IPS-NIHi7 (cell line): ENCODE measurements around the gene INPP5D.
"Not testable (repeated sequence)": the region's sequence is repeated elsewhere in the genome, so short reads cannot be mapped to it uniquely, and the experiment has no call there.

Experiments used
- DNase-seq: peaks from one replicate; pipeline ENCODE4 v3.0.0; 2012; ENCODE audit warnings: mixed read lengths; ENCODE audit errors: extremely low spot score

INPP5D gene

GRCh38 chr2:233116946-233117345, 56.8 kb downstream of the INPP5D start:
- DNase-seq: no peak

GRCh38 chr2:233117351-233117750, 57.2 kb downstream of the INPP5D start:
- DNase-seq: no peak

GRCh38 chr2:233117811-233118647, 57.9 kb downstream of the INPP5D start:
- DNase-seq: no peak

DNA sequence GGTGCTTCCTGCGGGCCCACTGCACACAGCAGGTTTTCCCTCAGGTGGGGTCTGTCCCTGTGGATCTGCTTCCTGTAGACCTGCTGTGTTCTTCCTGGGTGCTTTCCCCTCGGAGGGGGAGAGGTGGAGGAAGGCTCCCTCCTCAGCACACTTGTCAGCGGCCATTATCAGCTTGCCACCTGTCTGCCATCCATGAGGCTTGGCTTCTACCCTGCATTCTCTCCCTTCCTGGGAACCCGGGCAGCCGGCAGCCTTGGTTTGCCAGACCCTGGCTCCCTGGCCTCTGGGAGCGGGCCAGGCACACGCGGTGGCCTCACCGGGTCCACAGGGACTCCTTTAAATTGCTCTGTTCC, 58.5 kb downstream of the INPP5D start:
- no peak for DNase-seq

GRCh38 chr2:233119123-233119522, 59.0 kb downstream of the INPP5D start:
- no peak for DNase-seq

GRCh38 chr2:233119806-233120205, 59.7 kb downstream of the INPP5D start:
- DNase-seq: no peak

GRCh38 chr2:233120459-233120858, 60.3 kb downstream of the INPP5D start:
- no peak for DNase-seq

DNA sequence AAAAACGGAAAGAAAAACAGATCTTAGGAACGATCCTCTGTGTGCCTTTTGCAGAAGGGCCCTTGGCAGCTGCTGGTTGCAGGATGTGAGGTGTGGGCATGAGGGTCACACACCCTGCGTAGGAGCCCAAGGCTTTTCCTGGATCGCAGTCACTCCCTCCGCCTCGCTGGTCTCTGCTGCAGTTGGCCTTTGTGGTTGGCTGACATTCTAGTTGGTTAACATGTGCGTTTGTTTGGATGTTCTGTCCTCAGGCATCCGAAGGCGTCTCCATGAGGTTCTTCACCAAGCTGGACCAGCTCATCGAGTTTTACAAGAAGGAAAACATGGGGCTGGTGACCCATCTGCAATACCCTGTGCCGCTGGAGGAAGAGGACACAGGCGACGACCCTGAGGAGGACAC, 61.7 kb downstream of the INPP5D start:
- no peak for DNase-seq

GRCh38 chr2:233122541-233122940, 62.4 kb downstream of the INPP5D start:
- no peak for DNase-seq

GRCh38 chr2:233123576-233123975, 63.4 kb downstream of the INPP5D start:
- DNase-seq: not testable (repeated sequence)

DNA sequence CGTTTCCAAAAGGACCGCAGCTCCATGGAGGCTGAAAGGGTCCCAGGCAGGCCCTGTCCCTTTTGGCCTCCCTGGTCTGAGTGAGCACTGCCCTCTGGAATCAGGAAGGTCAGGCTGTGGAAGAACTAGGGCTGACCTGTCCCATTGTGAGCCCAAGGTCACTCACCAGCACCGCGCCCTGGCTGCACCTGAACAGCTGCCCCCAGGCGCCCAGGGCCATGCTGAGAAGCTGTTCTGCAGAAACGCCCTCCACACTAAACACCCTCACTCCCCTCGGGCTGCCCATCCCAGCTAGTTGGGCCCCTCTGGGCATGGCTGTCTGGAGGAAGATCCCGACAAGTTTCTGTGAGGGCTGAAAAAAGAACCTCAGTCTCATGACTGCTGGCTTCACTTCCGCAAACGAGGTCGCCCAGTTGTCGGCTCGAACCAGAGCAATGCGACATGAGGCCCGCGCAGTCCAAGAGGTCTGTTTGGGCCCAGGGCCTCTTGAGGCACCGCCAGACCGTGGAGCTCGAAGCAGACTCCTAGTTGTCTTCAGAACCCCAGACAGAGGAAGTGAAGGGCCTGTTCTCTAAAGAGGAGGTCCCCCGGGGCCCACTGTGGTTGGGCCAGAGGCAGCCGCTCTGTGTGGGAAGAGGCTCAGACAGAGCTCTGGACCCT, 64.4 kb downstream of the INPP5D start:
- DNase-seq: no peak

GRCh38 chr2:233125455-233126065, 65.4 kb downstream of the INPP5D start:
- no peak for DNase-seq

DNA sequence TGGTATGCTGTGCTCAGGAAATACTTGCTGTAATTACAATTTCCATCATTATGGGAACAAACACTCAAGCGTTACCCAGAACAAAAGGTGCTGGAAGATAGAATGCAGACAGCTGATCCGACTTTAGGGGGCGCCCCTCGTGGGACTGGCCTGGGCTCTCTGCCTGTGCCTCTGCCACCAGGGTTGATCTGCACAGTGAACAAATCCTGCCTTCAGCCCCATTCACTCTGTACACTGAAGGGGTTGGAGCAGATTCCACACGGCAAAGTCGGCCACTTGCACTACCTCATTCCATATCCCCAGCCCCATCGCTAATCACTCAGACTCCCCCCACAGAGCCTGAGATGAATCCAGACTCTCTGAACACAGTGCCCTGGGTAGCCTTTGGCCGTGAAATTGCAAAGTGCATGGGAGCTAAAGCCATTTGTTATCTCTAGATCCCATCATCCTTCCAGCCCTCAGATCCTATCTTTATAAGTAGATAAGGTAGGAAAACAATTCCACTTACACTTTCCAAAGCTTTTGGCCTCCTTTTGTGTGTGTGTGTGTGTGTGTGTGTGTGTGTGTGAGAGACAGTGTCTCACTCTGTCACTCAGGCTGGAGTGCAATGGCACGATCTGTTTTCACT, 69.3 kb downstream of the INPP5D start:
- peak; percentile 79 for DNase-seq

- no peak for DNase-seq
Observed at GRCh38 chr2:233130024-233130423, 69.9 kb downstream of the INPP5D start.

GRCh38 chr2:233130481-233131020, 70.4 kb downstream of the INPP5D start:
- DNase-seq: no peak

DNA sequence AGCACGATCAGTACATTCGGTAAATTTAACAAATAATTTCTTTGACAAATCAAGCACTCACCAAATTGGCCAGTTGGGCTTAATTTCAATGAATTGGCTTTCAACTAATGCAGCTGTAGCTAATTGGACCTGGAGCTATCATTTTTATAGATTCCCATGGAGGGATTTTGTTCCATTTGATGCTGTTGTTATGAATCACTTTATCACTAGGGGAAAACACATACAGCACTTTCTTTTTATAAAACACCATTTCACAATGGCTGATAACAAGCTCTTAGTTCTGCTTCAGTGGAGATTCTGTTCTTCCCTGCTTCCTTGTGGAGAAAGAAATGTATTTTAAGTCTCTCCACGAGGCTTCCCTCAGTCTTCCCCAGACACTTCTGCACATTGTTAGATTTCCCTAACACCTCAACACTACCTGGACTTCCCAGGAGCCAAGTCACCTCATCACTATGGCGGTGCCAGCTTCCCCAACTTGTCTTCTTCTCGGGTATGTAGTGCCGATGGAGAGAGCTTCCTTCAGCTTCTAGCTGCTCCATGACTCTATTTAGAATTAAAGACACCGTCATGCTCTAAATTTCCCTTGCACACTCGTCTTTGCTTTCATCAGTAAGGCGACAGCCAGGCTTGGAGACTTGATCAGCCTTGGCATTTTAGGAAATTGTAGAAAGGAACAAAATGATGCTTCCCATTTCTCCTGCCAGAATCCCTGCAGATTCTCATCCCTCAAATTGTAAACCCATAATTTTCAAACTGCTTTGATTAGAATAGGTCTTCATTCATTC, 72.0 kb downstream of the INPP5D start:
- no peak for DNase-seq

- no peak for DNase-seq
Observed at GRCh38 chr2:233133239-233133638, 73.1 kb downstream of the INPP5D start.

DNA sequence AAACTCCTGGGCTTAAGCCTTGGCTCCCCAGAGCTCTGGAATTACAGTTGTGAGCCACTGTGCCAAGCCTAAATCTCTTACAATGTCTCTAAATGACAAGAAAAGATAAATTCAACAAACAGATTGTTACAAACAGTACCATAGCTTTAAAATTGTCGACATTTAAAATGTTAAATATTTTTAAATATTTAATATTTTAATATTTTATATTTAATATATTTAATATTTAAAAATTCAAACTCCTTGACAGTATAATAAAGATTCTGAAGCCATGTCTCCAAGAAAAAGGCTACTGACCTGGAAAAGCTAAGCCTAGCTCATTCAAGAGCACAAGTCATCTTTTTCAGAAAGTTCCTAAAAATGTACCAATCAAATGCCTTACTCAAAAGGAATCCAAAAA, 75.3 kb downstream of the INPP5D start:
- no peak for DNase-seq

- DNase-seq: no peak
Observed at GRCh38 chr2:233137040-233137439, 76.9 kb downstream of the INPP5D start.

DNA sequence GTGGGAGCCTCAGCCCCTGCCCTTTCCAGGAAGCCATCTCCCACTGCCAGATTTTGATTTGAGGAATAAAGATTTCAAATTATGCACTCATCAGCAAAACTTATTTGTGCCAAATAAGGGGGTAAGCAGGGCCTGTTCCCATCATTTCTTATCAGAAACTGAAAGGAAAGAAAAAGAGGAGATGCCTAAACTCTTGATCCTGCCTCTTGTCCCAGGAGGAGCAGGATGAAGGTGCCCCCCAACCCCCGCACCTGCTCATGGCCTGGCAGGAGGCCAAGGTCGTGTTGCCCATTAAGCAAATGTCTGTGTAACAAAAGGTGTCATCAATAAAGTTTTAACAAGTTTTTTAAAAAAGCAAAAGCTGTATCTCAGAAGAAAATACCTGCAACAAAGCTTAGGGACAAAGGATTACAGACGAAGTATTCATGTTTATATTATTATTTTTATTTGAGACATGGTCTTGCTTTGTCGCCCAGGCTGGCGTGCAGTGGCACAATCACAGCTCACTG, 80.0 kb downstream of the INPP5D start:
- no peak for DNase-seq

DNA sequence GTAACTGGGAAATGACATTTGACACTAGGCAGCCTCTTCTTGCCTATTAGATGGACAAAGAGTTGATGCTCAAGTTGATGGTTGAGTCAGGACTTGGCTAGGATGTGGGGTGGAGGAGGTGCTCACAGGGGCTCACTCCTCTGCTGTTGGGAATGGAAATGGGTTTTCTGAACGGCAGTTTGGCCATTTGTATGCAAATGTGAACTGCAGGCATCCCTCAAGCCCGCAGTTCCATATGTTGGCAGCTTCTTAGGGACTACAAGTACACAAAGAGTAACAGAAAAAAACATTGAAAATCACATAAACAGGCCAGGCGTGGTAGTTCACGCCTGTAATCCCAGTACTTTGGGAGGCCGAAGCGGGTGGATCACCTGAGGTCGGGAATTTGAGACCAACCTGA, 80.8 kb downstream of the INPP5D start:
- DNase-seq: no peak
